ENCODE data around the gene INSRR.

Gene INSRR

DNA sequence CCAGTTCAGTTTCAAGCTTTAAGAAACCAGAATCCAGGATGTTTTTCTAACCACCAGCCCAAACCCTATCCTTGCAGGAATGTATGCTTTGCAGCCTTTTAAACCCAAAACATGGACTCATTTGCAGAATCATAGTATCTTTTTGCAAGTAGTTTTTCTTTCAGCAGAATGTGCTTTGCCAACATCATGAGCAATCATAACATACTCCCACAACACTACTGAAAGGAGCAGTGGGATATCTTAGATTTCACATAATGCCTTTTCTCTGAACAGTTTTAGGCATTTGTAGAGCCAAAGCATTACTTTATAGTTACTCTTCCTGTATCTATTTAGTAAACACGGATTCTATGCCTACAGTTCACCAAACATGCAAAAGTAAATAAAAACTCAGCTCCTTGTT, 32.3 kb downstream of the INSRR start:
- no peak overlapping the region for H3K9ac ChIP-seq (ENCODE audit: low read depth, low read length)
- peaks cover 12% of the 10 kb centered on the region for H3K27me3 ChIP-seq (ENCODE audit: insufficient read depth, low read length, poor library complexity)
- no peaks in the 10 kb centered on the region for H3K9me3 ChIP-seq (ENCODE audit: insufficient read depth, low read length, severe bottlenecking)
- no peak overlapping the region for H3K27ac ChIP-seq (ENCODE audit: low read length)
- no peak for ATAC-seq (ENCODE audit: insufficient read depth, low read depth)
- no peaks in the 10 kb centered on the region for H3K36me3 ChIP-seq (ENCODE audit: insufficient read depth, low read length)
- no peak overlapping the region for H3K4me3 ChIP-seq (ENCODE audit: low read depth in 1 of 2, low read length in 2 of 2)
- H4K20me1 ChIP-seq (ENCODE audit: insufficient read depth, low read length), result no peaks in the 10 kb centered on the region
- no peak overlapping the region for H3K4me2 ChIP-seq (ENCODE audit: insufficient read depth, low read length)
- H3K79me2 ChIP-seq (ENCODE audit: insufficient read depth, low read length), result no peaks in the 10 kb centered on the region
- no peak overlapping the region for H2AFZ ChIP-seq (ENCODE audit: low read depth, low read length)
- DNase-seq, result no peak
- TF ChIP-seq EZH2 (IDR thresholded peaks at IDR 0.05; ENCODE audit: borderline replicate concordance, low read depth, low read length, severe bottlenecking) (no peak), CTCF (IDR thresholded peaks at IDR 0.05; ENCODE audit: borderline replicate concordance, extremely low read depth, low read length, poor library complexity, severe bottlenecking) (no peak)
- no peaks in the 10 kb centered on the region for H3K4me1 ChIP-seq (ENCODE audit: insufficient read depth, low read length)

DNA sequence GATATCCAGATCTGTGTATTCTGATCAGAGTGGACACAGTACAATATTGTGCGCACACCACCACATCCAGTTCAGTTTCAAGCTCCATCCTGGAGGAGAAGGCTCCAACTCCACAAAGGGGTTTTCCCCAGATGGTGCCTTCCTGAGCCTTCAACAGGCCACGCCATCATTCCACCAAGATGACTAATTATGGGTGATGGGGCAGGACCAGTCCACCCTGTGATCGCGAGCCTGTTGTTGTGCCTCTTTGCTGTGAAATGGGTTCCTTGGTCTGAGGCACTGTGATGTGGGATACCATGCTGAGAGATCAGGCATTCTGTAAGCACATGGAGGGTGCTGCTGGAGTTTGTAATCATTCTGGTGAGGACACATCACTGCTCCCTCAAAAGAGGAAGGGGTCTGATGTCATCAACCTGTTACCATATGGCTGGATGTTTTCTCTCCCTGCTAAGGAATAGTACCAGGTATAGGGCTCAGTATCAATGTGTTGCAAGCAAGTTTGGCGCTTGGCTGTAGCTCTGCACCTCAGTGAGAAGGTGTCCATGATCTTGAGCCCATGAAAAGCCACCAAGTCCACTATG, 35.6 kb downstream of the INSRR start:
- H3K4me3 ChIP-seq (ENCODE audit: low read depth in 1 of 2, low read length in 2 of 2), result no peak overlapping the region
- H3K4me1 ChIP-seq (ENCODE audit: insufficient read depth, low read length), result no peaks in the 10 kb centered on the region

DNA sequence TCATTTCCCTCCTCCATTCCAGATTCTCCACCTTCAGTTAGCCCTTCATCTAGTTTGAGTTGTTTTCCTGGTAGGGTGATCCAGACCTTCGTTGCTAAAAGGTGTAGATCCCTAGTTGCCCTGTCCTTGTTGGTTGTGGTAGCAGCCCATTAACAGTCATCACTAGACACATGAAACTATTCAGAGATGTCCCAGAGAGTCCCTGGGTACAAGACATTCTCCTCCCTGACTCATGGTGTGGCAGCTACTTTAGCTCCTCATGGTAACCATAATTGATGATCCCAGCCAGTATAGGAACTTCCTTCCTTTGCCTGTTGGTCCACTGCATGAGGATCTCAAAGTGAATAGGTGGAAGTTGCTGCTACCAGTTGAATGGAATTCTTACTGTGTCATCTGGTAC, 36.2 kb downstream of the INSRR start:
- Histone ChIP-seq H3K9me3 (ENCODE audit: insufficient read depth, low read length, severe bottlenecking) (no peaks in the 10 kb centered on the region), H3K36me3 (ENCODE audit: insufficient read depth, low read length) (no peaks in the 10 kb centered on the region), H3K27me3 (ENCODE audit: insufficient read depth, low read length, poor library complexity) (peaks cover 6% of the 10 kb centered on the region), H3K9ac (ENCODE audit: low read depth, low read length) (no peak overlapping the region), H3K4me2 (ENCODE audit: insufficient read depth, low read length) (no peak overlapping the region), H3K79me2 (ENCODE audit: insufficient read depth, low read length) (no peaks in the 10 kb centered on the region), H3K27ac (ENCODE audit: low read length) (no peak overlapping the region), H3K4me1 (ENCODE audit: insufficient read depth, low read length) (no peaks in the 10 kb centered on the region), H2AFZ (ENCODE audit: low read depth, low read length) (no peak overlapping the region), H3K4me3 (ENCODE audit: low read depth in 1 of 2, low read length in 2 of 2) (no peak overlapping the region), H4K20me1 (ENCODE audit: insufficient read depth, low read length) (no peaks in the 10 kb centered on the region)
- TF ChIP-seq EZH2 (IDR thresholded peaks at IDR 0.05; ENCODE audit: borderline replicate concordance, low read depth, low read length, severe bottlenecking), result no peak
- TF ChIP-seq CTCF (IDR thresholded peaks at IDR 0.05; ENCODE audit: borderline replicate concordance, extremely low read depth, low read length, poor library complexity, severe bottlenecking), result no peak
- DNase-seq (no peak), ATAC-seq (ENCODE audit: insufficient read depth, low read depth) (no peak)

More for the DNA sequence above, 35.6 kb downstream of the INSRR start:
- peaks cover 6% of the 10 kb centered on the region for H3K27me3 ChIP-seq (ENCODE audit: insufficient read depth, low read length, poor library complexity)
- no peak overlapping the region for H2AFZ ChIP-seq (ENCODE audit: low read depth, low read length)
- H3K9ac ChIP-seq (ENCODE audit: low read depth, low read length), result no peak overlapping the region
- no peaks in the 10 kb centered on the region for H3K79me2 ChIP-seq (ENCODE audit: insufficient read depth, low read length)
- H4K20me1 ChIP-seq (ENCODE audit: insufficient read depth, low read length), result no peaks in the 10 kb centered on the region
- no peak overlapping the region for H3K4me2 ChIP-seq (ENCODE audit: insufficient read depth, low read length)
- TF ChIP-seq EZH2 (IDR thresholded peaks at IDR 0.05; ENCODE audit: borderline replicate concordance, low read depth, low read length, severe bottlenecking) (no peak), CTCF (IDR thresholded peaks at IDR 0.05; ENCODE audit: borderline replicate concordance, extremely low read depth, low read length, poor library complexity, severe bottlenecking) (no peak)
- no peaks in the 10 kb centered on the region for H3K9me3 ChIP-seq (ENCODE audit: insufficient read depth, low read length, severe bottlenecking)
- no peaks in the 10 kb centered on the region for H3K36me3 ChIP-seq (ENCODE audit: insufficient read depth, low read length)
- no peak for ATAC-seq (ENCODE audit: insufficient read depth, low read depth)
- no peak overlapping the region for H3K27ac ChIP-seq (ENCODE audit: low read length)
- no peak for DNase-seq

Measured in DND-41 (cell line).